GM12878 (cell line): Measurements from ENCODE around the gene MRPL44.

Experiments used
- CBFB ChIP-seq: IDR thresholded peaks from 2 replicates; pipeline ENCODE4 v1.6.1; 2016; ENCODE audit warnings: antibody characterized with exemption, low read depth
- FOS ChIP-seq: IDR thresholded peaks from 3 replicates; pipeline ENCODE4 v1.6.1; 2011; ENCODE audit warnings: borderline replicate concordance; ENCODE audit not compliant: insufficient read length; ENCODE audit errors: extremely low read depth
- RCOR1 ChIP-seq: conservative IDR thresholded peaks from 2 replicates; pipeline ENCODE4 v1.6.1; 2012; ENCODE audit warnings: low read depth, low read length, improper control_type of control experiment
- TF ChIP-seq, protein P1 (sequence below): fragments of 450-650 bp; IDR thresholded peaks from 2 replicates; pipeline ENCODE4 v1.6.1; 2014; ENCODE audit warnings: mild to moderate bottlenecking
- TF ChIP-seq, protein P2 (sequence below): IDR thresholded peaks from 2 replicates; pipeline ENCODE4 v1.6.1; 2012; ENCODE audit warnings: low read length, inconsistent platforms
- TF ChIP-seq, protein P3 (sequence below): IDR thresholded peaks from 2 replicates; pipeline ENCODE4 v1.6.1; 2011; ENCODE audit warnings: low read depth, mild to moderate bottlenecking, low read length, moderate library complexity, borderline replicate concordance; ENCODE audit errors: extremely low read depth

DNA sequence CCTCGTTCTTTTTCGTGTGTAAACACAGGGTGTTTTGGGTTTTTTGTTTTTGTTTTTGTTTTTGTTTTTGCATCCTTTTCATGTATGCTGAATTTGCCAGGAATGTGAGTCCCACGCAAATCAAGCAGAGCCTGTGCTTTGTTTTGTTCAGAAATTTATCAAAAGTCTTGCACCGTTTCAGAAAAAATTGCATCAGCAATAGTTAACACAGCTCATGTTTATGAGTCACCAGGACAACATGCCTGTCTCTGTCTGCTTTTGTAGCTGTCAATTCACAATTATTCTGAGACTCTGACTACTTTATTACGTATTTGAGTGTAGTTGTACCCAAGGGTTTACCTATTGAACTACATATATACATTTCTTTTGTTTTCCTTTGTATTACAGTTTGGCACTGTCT is 38.3 kb downstream of the MRPL44 start:
- TF ChIP-seq, protein P1, sequence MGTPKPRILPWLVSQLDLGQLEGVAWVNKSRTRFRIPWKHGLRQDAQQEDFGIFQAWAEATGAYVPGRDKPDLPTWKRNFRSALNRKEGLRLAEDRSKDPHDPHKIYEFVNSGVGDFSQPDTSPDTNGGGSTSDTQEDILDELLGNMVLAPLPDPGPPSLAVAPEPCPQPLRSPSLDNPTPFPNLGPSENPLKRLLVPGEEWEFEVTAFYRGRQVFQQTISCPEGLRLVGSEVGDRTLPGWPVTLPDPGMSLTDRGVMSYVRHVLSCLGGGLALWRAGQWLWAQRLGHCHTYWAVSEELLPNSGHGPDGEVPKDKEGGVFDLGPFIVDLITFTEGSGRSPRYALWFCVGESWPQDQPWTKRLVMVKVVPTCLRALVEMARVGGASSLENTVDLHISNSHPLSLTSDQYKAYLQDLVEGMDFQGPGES: no peak
- TF ChIP-seq CBFB (no peak), RCOR1 (no peak), FOS (no peak)
- TF ChIP-seq, protein P2, sequence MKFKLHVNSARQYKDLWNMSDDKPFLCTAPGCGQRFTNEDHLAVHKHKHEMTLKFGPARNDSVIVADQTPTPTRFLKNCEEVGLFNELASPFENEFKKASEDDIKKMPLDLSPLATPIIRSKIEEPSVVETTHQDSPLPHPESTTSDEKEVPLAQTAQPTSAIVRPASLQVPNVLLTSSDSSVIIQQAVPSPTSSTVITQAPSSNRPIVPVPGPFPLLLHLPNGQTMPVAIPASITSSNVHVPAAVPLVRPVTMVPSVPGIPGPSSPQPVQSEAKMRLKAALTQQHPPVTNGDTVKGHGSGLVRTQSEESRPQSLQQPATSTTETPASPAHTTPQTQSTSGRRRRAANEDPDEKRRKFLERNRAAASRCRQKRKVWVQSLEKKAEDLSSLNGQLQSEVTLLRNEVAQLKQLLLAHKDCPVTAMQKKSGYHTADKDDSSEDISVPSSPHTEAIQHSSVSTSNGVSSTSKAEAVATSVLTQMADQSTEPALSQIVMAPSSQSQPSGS: no peak
- TF ChIP-seq, protein P3, sequence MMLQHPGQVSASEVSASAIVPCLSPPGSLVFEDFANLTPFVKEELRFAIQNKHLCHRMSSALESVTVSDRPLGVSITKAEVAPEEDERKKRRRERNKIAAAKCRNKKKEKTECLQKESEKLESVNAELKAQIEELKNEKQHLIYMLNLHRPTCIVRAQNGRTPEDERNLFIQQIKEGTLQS: no peak
